Activated effector memory CD4-positive, alpha-beta T cell treated with anti-CD3 and anti-CD28 coated beads, Interleukin-2, amount 50 U/mL, for 16 hours (primary cell): ENCODE results near the gene KIRREL3.
"Not testable (repeated sequence)": the region's sequence is repeated elsewhere in the genome, so short reads cannot be mapped to it uniquely, and the experiment has no call there.

ENCODE experiments used
- DNase-seq: peaks from one replicate; pipeline ENCODE4 v3.0.0-alpha.2; 2020

Gene KIRREL3

GRCh38 chr11:126409620-126409985 is 591.0 kb downstream of the KIRREL3 start:
- no peak for DNase-seq

GRCh38 chr11:126408901-126409619 is 591.5 kb downstream of the KIRREL3 start:
- DNase-seq, result no peak

DNA sequence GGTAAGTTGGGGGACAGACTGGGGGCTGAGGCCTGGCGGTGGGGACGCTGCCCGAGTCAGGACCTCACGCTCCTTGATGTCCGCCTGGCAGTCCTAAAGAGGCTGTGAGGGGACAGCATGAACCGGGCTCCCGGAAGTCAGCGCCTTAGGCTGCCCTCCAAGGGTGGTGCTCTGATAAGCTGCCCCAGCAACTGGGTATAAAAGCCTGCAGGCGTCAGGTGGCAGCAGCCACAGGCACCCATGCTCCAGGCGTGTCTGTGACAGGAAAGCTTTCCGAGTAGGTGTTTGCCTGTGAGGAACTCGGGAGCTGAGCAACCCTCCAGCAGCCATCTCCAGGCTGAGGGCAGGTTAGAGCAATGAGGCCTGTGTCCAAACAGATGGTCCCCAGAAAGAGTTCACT is 592.1 kb downstream of the KIRREL3 start:
- no peak for DNase-seq

DNA sequence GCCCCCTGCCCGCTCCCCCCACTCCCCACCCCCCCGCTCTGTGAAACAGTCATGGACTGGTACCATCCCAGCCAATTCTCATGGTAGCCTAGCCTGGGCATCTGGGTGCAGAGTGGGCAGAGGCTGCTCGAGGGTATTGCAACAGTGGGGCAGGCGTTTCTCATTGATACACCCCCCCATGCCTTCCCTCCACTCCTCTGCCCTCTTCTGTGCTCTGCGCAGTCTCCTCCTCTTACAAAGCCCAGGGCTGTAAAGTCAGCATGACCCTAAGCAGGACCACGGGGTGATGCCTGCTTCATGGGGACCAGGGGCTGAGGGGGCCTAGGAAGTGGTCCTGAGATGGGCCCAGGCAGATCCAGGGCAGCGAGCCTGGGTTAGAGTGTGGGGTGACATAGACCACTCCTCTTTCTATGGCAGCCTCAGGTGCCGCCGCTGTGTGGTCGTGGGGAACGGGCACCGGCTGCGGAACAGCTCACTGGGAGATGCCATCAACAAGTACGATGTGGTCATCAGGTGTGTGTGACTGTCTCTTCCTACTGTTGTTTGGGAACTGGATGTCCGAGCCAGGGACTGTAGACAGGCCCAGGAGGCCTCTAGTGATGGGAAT is 592.8 kb downstream of the KIRREL3 start:
- no peak for DNase-seq

DNA sequence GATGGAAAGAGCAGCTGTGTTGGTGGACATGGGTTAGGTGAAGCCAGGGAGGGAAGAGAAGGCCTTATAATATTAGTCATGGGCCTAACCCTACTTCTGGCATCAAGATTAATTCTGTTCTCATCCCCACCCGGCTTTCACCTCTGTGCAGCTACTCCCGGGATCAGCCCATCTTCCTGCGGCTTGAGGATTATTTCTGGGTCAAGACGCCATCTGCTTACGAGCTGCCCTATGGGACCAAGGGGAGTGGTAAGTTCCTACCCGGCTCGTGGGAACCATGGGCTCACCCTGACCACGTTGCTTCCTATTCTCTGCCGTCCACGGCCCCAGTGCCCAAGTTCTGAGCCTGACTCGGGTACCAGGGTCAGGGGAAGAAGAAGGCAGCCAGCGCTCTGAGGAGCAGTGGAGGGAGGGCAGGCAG is 593.5 kb downstream of the KIRREL3 start:
- no peak for DNase-seq

DNA sequence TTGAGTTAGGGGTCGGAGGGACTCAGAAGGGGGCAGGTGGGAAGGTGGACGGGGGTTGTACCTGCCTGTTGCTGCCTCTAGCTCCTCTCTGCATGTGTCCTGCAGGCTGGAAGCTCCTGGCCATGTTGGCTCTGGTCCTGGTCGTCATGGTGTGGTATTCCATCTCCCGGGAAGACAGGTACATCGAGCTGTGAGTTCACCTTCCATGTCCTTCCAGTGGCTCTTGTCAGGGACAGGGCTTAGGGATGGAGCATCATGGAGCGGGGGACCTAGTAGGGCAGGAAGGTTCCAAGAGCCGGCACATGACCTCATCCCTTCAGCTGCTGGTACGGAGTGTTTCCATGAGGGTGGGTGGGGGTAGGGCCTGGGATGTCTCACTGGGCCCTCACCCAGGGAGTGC is 594.2 kb downstream of the KIRREL3 start:
- DNase-seq, result no peak

GRCh38 chr11:126405906-126406305 is 594.7 kb downstream of the KIRREL3 start:
- DNase-seq, result no peak

DNA sequence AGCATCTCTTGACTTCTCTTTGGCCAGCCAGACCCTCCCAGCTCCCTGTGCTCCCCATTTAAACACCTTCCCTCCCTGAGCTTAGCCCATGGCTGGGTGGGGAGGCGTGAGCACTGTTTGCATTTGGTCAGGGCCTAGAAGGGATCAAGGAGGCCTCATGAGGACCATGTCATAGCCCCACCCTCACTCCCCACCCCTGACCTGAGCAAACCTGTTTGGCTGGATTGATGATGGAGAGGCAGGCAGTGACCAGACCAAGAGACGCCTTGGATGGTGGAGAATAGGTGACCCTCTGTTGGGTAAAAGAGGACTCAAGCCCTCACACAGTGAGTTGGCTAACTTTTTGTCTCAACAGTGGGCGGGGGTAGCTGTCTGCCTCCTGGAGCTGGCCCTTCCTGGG is 595.2 kb downstream of the KIRREL3 start:
- DNase-seq, result no peak

- no peak for DNase-seq
These were observed 596.2 kb downstream of the KIRREL3 start for GRCh38 chr11:126404367-126404766.

DNA sequence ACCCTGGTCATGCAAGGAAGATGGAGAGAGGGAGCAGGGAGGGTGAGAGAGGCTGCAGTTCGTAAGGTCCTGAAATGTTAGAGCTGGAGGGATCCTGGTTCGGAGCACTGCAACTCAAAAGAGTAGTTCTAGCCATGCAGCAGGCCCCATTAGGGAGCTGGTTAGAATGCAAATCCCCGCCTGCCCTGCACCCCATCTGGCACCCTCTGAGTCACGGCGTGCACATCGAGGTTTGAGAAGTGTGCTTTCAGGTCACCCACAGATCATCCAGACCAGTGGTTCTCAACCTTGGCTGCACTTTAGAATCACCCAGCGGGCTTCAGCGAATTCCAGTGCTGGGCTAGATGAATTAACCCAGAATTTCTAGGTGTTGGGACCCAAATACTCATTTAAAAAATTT is 596.9 kb downstream of the KIRREL3 start:
- DNase-seq, result no peak

- no peak for DNase-seq
These were observed 597.5 kb downstream of the KIRREL3 start for GRCh38 chr11:126403022-126403581.

GRCh38 chr11:126400479-126400878 is 600.1 kb downstream of the KIRREL3 start:
- DNase-seq, result no peak

GRCh38 chr11:126400019-126400418 is 600.6 kb downstream of the KIRREL3 start:
- DNase-seq, result no peak

DNA sequence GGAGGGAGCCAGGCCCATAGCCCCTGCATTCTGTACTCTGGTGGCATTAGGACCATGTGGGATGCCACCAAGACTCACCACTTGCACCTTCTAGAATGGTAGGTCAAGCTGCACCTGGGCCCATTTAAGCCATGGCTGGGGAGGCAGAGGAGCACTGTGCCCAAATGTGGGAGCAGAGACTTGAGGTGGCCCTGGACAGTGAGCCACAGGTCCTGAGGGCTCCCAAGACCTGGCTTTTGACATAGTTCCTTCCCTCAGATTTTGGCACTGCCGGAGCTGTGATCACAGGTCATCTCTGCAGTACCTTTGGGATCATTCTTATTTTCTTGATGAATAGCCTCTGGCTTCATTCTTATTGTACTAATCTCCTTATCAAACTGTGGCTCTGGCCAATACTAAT is 601.8 kb downstream of the KIRREL3 start:
- DNase-seq, result no peak

- no peak for DNase-seq
These were observed 602.3 kb downstream of the KIRREL3 start for GRCh38 chr11:126398296-126398695.

- DNase-seq, result no peak
These were observed 603.6 kb downstream of the KIRREL3 start for GRCh38 chr11:126396965-126397364.

DNA sequence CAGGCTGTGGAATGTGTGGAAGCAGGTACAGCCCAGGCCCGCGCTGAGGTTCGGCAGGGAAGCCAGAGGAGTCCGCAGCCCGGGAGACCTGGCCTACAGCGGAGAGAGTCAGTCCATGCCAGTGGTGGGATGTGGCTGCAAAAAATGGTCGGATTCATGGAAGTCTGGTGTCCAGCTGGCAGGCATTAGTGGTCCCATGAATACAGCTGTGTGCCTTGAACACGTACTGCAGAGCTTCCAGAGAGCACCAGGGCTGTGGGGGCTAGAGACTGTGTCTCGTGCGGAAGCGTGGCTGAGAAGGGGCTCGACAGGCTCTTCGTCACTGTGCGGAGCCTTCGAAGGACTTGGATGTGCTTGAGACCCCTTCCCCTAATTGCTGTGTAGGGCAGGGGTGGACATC is 604.3 kb downstream of the KIRREL3 start:
- DNase-seq, result not testable (repeated sequence)

DNA sequence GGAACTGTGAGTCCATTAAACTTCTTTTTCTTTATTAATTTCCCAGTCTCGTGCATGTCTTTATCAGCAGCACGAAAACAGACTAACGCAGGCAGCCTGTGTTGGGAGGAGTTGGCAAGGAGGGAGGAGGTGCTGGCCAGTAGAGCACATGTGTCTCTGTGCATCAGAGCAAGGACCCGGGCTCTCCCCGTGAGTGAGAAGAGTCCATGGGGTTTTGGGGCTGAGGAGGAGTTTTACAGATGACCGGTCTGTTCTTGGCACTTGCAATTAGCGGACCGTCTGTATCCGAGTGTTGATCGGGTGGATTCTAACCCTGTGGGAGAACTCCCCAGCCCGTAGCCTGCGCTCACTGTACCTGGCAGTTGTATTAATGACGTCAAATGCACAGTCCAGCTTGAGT is 604.8 kb downstream of the KIRREL3 start:
- not testable (repeated sequence) for DNase-seq

DNA sequence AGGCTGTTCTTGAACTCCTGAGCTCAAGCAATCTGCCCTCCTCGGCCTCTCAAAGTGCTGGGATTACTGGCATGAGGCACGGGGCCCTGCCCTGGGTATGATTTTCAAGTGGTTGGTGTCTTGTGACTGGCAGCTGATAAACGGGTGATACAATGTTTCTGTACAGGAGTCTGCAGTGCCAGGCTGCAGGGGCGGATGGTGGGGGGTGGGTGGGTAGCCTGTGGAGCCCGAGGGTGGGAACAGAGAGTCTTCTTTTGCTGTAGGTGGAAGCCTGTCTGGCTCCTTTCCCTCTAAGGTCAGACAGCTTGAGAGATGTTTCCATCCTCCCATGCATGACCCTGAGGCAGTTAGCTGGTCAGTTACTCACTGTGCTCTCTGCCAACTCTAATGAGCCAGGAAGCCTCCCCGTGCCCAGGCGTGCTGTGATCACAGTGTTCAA is 605.9 kb downstream of the KIRREL3 start:
- DNase-seq, result not testable (repeated sequence)

GRCh38 chr11:126394036-126394435 is 606.5 kb downstream of the KIRREL3 start:
- DNase-seq, result no peak

- DNase-seq, result no peak
These were observed 607.4 kb downstream of the KIRREL3 start for GRCh38 chr11:126393143-126393542.

GRCh38 chr11:126392633-126393013 is 607.9 kb downstream of the KIRREL3 start:
- no peak for DNase-seq

DNA sequence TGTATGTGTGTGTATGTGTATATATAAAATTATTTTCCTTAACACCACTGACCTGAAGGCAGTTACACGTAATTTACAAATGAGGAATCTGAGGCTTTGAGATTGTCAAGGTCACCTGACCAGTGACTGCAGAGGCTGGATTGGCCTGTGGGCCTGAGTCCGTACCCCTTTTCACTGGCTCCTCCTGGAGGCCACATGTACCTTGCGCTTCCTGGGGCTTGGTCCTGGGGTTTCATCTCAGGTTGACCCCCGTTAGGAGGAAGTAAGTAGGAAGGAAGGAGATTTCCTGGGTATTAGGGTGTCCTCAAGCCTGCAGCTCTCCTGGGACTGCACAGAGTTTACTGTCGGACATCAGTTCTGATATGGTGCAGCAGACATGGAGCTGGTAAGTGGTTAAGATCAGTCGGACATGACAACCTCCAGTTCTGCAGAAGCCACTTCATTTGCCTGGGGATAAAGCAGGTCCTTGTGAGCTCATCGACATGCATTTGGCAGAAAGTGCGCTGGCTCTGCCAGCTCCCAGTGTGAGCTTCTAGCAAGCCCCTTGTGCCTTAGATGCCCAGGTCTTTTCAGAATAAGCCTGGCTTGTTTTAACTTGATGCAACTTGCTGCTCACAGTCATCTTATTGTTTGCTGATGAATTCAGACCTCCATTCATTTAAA is 608.5 kb downstream of the KIRREL3 start:
- DNase-seq, result no peak
